GM18951 (cell line): ENCODE data around the gene SLAMF8.

ENCODE experiments used
- POLR2A ChIP-seq: IDR thresholded peaks from 4 replicates; pipeline ENCODE4 v1.6.1; 2011; ENCODE audit warnings: mild to moderate bottlenecking; ENCODE audit not compliant: insufficient read length, insufficient read depth; ENCODE audit errors: extremely low read depth
- in situ Hi-C: fragments of 300-500 bp; cut with MboI; formaldehyde crosslinking; loops from one replicate; pipeline ENCODE4 v1.12.0; 2022; ENCODE audit warnings: low sequenced_read_pairs, mixed read lengths, inconsistent platforms; ENCODE audit not compliant: unreplicated experiment

The SLAMF8 gene

DNA sequence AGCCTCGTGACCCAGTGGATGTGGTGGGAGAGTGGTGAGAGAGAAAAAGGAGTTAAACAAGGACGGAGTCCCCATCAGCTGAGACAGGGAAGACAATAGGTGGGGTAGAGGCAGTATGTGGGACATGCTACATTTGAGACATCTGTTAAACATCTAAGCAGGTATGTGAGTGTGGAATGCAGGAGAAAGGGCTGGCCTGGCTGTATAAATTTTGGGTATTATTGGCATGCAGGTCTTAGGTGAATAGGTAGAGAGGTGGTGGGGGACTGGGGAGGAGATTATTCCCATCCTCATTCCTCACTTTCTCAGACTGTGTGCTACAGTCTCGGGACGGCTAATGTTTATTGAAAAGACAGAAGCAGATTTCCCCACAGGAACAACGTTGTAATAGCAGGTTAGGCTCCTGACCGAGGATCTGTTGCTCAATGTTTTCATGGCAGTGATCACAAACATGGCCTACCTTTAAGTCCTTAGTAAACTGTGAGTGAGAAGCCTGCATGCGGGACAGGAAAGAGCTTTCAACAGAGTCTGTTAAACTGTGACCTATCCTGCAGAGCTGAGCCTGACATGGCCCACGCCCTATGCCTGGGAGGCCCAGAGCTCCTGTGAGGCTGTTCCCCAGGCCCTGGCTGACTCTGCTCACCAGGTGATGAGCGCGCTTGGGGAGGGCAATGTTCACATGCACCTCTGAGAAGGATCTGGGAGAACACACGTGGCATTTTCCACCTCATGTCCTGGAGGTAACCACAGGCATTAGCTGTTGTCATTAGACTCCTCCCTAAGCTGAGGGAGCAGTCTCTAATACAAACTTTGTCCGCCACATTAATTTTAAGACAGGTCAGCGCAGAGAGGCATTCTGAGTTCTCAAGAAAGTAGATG, 19.3 kb downstream of the SLAMF8 start:
- no peak for TF ChIP-seq POLR2A
- in situ Hi-C loops, result loop anchor here (10.0 kb wide), 1 partner anchor 49 kb away; no protein-coding TSS in a partner anchor

- no peak for TF ChIP-seq POLR2A
- in situ Hi-C loops, result loop anchor here (10.0 kb wide), 1 partner anchor 48 kb away; no protein-coding TSS in a partner anchor
Observed at GRCh38 chr1:159847231-159847630, 20.6 kb downstream of the SLAMF8 start.

DNA sequence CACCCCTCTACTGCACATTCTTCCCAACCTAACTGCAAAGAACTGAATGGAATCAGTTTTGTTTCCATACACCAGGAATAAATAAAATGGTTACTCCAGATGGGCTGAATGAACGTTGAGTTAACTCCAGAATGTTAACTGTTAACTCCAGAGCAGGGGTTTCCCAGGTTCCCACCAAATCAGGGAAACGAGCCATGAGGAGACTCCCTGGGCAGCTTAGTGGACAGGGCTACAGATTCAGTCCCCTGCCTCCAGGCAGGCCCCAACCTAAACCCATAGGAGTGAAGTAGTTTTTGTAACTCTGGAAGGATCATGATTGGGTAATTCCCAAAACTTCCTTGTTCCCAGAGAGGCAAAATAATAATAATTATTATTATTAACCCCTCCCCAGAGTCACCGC, 21.7 kb downstream of the SLAMF8 start:
- TF ChIP-seq POLR2A, result no peak
- in situ Hi-C loops, result loop anchor here (10.0 kb wide), 1 partner anchor 46 kb away; no protein-coding TSS in a partner anchor

- no peak for TF ChIP-seq POLR2A
- in situ Hi-C loops, result loop anchor here (10.0 kb wide), 1 partner anchor 45 kb away; no protein-coding TSS in a partner anchor
Observed at GRCh38 chr1:159849626-159850366, 23.1 kb downstream of the SLAMF8 start.

DNA sequence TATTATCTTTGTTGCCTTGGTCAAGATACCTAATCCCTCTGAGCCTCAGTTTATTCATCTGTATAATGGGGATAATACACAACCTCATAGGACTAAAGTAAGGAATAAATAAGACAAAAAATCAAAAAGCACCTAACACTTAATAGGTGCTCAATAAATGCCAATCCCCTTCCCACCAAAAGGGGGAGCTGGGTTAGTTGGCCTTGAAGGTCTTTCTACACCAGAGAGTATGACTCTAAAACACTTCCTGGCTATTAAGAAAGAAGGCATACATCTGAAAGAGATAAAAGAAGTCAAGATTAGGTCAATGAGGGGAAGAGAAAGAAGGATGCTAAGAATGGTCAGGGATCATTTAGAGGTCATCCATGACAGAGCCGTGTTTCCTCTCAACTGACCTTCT, 24.7 kb downstream of the SLAMF8 start:
- in situ Hi-C loops, result no loop called here
- TF ChIP-seq POLR2A, result no peak

- in situ Hi-C loops, result no loop called here
- TF ChIP-seq POLR2A, result no peak
Observed at GRCh38 chr1:159853417-159854115, 26.9 kb downstream of the SLAMF8 start.

GRCh38 chr1:159854116-159854692, 27.5 kb downstream of the SLAMF8 start:
- in situ Hi-C loops, result no loop called here
- no peak for TF ChIP-seq POLR2A

- no peak for TF ChIP-seq POLR2A
- in situ Hi-C loops, result no loop called here
Observed at GRCh38 chr1:159854693-159855192, 28.1 kb downstream of the SLAMF8 start.

GRCh38 chr1:159855709-159856108, 29.0 kb downstream of the SLAMF8 start:
- in situ Hi-C loops, result no loop called here
- no peak for TF ChIP-seq POLR2A

DNA sequence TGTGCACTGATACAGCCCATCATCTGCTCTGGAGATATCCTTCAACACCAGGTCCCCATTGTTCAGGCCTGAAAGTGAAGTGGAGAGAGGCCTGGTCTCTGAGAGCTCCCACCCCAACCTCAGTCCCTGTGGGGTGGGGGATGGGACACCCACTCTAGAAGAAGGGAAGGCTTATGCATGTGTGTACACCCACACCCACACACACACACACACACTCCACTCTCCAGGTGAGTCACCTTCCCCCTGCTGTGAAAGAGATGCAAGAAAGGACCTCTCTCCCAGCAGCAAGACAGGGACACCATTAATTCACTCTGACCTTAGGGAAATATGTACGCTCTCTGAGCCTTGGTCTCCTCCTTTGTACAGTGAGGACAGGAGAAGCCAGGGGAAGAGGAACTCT, 29.9 kb downstream of the SLAMF8 start:
- in situ Hi-C loops, result no loop called here
- TF ChIP-seq POLR2A, result no peak

DNA sequence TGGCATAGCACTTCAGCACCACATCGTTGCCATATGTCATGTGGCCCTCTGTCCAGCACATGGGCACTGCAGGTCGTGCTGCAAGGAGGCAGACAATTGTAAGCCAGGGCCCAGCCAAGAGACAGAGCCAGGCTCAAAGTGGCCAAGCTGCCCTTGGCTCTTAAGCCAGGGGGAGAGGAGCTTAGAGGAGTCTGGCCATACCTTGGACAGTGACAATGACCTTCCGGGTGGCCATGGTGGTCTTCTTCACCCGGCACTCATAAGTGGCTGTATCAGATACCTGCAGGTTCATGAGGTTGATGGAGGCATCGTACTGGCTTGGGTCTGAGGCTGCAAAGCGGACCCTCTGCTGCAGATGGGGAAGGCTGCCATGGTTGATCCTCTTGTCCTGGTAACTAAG, 31.2 kb downstream of the SLAMF8 start:
- no peak for TF ChIP-seq POLR2A
- in situ Hi-C loops, result no loop called here

DNA sequence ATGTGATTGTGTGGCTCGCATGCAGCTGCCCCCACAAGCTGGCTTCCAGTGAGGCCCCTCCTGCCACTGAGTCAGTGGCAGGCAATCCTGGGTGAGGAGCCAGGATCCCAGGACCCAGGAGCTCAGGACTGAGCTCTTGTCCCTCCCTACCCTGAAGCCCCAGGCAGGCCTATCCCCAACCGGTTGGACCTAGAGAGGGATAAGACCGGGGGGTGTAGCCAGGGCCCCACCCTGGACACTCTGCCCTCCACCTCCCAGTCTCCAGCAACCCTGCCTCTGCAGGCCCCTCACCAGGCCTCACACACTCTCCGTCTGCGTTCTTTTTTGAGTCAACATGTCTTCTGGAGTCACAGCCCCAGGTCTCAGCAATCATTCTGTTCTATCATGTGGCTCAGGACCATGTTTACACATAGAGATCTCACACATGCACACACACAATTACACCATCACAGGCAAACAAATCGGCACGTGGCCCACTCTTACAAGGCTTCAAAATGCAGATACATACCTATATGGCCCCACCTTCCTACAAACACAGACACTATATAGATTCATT, 33.2 kb downstream of the SLAMF8 start:
- TF ChIP-seq POLR2A, result no peak
- in situ Hi-C loops, result no loop called here
